HepG2 (cell line): Measurements from ENCODE around the gene NUP62.

Experiments
- BRCA1 ChIP-seq: sonication (generic); formaldehyde crosslinking; IDR thresholded peaks from 2 replicates; pipeline ENCODE4 v1.4.0; 2020; ENCODE audit warnings: missing genetic modification reagents
- CHCHD3 ChIP-seq: sonication (generic); formaldehyde crosslinking; IDR thresholded peaks from 2 replicates; pipeline ENCODE4 v1.8.0; 2022; ENCODE audit warnings: mild to moderate bottlenecking, missing genetic modification reagents, moderate library complexity
- GLI4 ChIP-seq: sonication (generic); formaldehyde crosslinking; IDR thresholded peaks from 2 replicates; pipeline ENCODE4 v1.5.1; 2020; ENCODE audit warnings: missing genetic modification reagents, mild to moderate bottlenecking, moderate library complexity, borderline replicate concordance
- JUNB ChIP-seq: sonication (generic); formaldehyde crosslinking; IDR thresholded peaks from 2 replicates; pipeline ENCODE4 v1.8.0; 2022; ENCODE audit warnings: missing genetic modification reagents, mild to moderate bottlenecking, borderline replicate concordance
- POLR2AphosphoS5 ChIP-seq: IDR thresholded peaks from 2 replicates; pipeline ENCODE4 v1.6.1; 2012; ENCODE audit warnings: low read depth, low read length
- RAD21 ChIP-seq: fragments of 450-650 bp; formaldehyde crosslinking; IDR thresholded peaks from 2 replicates; pipeline ENCODE4 v1.5.0; 2020; ENCODE audit warnings: mild to moderate bottlenecking
- SP1 ChIP-seq, 2 experiments: fragments of 450-650 bp in 1 of 2; sonication (generic) in 1 of 2; formaldehyde crosslinking in 1 of 2; IDR thresholded peaks; 2 replicates each; pipeline versions ENCODE4 v1.4.0 to v1.6.1; 2016 to 2020; ENCODE audit warnings: missing genetic modification reagents in 1 of 2
- TF ChIP-seq, protein P1 (sequence below): sonication (generic); formaldehyde crosslinking; IDR thresholded peaks from 2 replicates; pipeline ENCODE4 v1.5.0; 2020; ENCODE audit warnings: mild to moderate bottlenecking, missing genetic modification reagents, moderate library complexity

DNA sequence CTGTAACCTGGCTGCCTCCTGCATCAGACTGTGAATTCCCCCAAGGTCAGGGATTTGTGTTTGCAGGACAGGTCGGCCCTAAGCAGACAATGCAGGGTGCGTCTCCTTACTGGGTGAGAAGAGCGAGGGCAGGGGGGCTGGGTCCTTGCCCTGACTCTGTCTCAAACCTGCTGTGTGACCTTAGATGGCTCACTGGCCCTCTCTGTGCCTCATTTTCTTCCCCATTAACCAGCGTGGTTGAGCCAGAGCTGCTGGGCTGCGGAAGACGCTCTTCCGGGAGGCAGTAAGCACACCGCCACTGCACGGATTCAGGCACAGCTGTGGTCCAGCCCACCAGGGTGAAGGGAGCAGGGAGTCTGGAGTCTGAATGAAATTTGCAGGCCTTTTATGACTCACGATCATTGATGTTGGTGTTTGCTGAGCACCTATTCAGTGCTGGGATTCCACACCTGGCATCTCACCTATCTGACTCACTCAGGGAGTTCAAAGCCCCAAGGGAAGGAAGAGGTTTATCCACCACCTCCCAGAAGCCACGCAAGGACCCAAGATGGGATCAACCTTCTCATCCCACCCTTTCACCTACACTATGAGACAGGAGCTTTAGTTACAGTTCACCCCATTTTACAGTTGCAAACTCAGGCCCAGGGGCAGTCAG is 54.7 kb downstream of the NUP62 start:
- no peak for TF ChIP-seq CHCHD3 (CRISPR knock-in tag)
- no peak for TF ChIP-seq RAD21 (CRISPR knock-in tag)
- no peak for TF ChIP-seq BRCA1 (CRISPR knock-in tag)
- TF ChIP-seq, protein P1, sequence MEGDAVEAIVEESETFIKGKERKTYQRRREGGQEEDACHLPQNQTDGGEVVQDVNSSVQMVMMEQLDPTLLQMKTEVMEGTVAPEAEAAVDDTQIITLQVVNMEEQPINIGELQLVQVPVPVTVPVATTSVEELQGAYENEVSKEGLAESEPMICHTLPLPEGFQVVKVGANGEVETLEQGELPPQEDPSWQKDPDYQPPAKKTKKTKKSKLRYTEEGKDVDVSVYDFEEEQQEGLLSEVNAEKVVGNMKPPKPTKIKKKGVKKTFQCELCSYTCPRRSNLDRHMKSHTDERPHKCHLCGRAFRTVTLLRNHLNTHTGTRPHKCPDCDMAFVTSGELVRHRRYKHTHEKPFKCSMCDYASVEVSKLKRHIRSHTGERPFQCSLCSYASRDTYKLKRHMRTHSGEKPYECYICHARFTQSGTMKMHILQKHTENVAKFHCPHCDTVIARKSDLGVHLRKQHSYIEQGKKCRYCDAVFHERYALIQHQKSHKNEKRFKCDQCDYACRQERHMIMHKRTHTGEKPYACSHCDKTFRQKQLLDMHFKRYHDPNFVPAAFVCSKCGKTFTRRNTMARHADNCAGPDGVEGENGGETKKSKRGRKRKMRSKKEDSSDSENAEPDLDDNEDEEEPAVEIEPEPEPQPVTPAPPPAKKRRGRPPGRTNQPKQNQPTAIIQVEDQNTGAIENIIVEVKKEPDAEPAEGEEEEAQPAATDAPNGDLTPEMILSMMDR (CRISPR knock-in tag): no peak
- no peak for TF ChIP-seq POLR2AphosphoS5
- no peak for TF ChIP-seq JUNB (CRISPR knock-in tag)
- TF ChIP-seq GLI4 (CRISPR knock-in tag): no peak
- no peak for TF ChIP-seq SP1 (IDR thresholded peaks at IDR 0.05)
- TF ChIP-seq SP1 (CRISPR knock-in tag; IDR thresholded peaks at IDR 0.05): no peak
